ENCODE data around the gene SEC16A.

DNA sequence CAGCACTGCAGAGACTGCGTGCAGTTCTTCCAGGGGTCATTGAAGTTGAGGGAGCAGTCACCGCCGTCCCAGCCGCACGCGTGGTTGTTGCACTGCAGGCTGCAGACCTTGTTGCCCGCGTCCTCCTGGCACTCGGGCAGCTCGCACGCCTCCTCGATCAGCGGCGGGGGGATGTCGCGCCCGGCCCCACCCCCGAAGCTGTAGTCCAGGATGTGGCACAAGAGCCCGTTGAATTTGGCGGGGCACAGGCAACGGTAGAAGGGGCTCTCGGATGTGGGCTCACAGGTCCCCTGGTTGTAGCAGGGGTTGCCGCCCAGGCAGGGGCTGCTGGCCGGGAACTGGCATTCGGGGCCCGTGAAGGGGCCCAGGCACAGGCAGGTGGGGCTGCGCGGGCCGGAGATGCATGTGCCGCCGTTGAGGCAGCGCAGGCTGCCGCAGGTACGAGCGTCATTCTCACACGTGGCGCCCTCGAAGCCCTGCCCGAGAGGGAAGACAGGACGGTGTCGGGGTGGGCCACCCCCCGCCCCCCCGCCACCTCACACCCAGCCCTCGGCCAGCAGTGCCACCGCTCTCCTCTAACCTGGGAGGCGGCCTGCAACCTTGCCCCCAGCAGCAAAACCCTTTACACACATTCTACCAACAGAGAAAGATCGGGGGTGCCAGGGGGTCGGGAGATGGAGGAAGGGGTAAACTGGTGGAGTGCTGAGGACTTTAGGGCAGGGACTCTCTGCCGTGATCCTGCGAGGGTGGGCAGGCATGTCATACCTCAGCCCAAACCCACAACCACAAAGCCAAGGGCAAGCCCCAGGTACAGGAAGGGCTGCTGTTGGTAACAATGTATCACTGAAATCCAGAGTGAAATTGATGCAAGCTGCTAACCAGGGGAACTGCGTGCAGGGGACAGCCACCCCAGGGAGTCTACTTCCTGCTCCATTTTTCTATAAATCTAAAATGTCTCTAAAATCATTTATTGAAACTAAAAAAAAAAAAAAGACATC is 22.9 kb upstream of the SEC16A start:
- TF ChIP-seq, protein P1, sequence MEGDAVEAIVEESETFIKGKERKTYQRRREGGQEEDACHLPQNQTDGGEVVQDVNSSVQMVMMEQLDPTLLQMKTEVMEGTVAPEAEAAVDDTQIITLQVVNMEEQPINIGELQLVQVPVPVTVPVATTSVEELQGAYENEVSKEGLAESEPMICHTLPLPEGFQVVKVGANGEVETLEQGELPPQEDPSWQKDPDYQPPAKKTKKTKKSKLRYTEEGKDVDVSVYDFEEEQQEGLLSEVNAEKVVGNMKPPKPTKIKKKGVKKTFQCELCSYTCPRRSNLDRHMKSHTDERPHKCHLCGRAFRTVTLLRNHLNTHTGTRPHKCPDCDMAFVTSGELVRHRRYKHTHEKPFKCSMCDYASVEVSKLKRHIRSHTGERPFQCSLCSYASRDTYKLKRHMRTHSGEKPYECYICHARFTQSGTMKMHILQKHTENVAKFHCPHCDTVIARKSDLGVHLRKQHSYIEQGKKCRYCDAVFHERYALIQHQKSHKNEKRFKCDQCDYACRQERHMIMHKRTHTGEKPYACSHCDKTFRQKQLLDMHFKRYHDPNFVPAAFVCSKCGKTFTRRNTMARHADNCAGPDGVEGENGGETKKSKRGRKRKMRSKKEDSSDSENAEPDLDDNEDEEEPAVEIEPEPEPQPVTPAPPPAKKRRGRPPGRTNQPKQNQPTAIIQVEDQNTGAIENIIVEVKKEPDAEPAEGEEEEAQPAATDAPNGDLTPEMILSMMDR (conservative IDR thresholded peaks at IDR 0.05 in 1 of 2, IDR thresholded peaks at IDR 0.05 in 1 of 2; ENCODE audit: extremely low read depth in 1 of 2, insufficient read depth in 1 of 2, low read depth in 1 of 2, low read length in 2 of 2): no peak
- TF ChIP-seq EZH2 (IDR thresholded peaks at IDR 0.05; ENCODE audit: borderline replicate concordance, low read length): no peak
